Tongue (tissue), 2 donors: ENCODE results near the gene VPS16. TPM values are rescaled to one million over a fixed set of nuclear protein-coding genes. Genes with fewer than 3 reads are reported as not detected.

Experiments used
- DNase-seq: peaks from one replicate; pipeline ENCODE4 v3.0.0-alpha.2; 2015
- total RNA-seq: library from RNA; depleted of rRNA; stranded (reverse); fragments of >200 nt; gene quantifications from one replicate; pipeline ENCODE4 v1.2.3, GENCODE V29; 2014

The VPS16 gene
- total RNA-seq, 1 donor from 2014 or later, result 33.0 TPM

DNA sequence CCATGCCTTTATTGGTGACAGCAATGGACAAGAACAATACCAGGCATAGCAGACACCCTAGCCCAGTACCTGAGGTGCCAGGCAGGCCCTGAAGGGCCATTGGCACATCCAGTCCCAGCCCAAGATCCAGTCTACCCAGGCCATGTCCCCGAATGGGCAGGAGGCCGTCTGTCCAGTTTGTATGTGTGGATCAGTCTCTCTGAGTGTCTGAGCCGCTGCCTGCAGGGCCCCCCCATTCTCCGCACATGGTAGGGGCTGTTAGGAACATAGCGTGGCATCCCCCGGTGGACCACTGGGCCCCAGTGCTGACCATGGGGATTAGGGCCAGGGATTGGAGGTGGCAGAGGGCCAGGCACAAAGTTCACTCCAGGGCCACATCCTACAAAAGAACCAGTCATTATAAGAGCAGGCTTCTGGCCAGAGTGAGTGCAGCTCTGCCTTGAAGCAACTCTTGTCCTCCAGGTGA is 5.2 kb upstream of the VPS16 start:
- no peak for DNase-seq

- no peak for DNase-seq
Measured at GRCh38 chr20:2836035-2836434, 4.5 kb upstream of the VPS16 start.

DNA sequence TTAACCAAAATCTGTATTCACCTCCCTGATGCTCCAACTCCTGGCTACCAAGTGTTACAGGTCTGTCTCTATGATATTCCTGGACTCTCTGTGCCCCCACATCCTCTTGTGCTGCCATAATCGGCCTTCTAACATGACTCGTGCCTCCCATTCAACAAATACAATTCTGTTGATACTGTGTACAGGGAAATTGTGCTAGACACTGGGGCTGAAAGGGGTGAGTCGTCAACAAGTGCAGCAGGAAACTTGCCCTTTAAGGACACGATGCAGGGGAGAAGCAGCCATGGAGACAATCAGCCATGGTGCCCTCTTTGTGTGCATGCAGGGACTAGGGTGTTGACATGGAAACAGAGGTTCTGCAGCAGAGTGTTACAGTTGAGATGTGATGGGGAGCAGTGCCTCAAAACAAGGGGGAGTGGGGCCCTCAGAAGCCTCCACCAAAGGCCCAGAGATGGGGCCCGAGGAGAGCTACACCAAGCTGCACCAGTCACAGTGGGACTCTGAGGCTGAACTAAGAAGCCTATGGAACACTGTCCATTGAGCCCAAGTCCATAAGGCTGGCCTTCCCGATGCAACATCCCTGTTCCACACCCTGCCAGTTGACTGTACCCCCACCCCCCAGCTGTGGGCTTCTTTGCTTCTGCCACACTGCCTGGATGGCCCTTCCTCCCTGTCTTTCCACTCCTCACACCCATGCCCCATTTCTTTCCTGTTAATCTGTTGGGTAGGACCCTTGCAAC is 3.2 kb upstream of the VPS16 start:
- no peak for DNase-seq

DNA sequence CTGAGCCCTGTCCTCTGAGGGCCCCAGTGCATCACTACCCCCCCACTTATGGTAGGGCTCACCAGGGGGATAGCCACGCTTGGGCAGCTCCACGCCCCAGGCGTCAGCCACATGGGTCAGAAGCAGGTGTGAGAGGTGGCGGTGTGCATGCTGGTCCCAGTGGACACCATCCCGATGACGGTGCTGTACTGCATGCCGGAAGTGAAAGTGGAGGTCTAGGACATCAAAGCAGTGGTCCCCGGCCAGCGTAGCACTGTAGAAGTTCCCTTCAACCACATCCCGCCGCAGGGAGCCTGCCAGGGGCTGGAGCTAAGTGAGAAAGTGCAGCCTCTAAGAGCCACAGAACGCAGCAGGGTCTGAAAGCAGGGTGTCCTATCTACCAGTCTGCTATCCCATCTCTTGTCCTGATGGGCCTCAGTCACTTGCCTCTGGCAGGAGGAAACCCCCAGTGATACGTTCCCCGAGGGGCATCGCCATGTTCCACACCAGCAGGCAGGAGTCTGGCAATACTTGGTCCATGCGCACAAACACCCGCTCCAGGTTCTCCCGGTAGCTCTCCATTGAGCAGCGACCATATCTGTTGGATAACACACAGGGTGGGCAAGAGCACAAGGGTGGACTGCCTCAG is 2.3 kb upstream of the VPS16 start:
- DNase-seq, result no peak

DNA sequence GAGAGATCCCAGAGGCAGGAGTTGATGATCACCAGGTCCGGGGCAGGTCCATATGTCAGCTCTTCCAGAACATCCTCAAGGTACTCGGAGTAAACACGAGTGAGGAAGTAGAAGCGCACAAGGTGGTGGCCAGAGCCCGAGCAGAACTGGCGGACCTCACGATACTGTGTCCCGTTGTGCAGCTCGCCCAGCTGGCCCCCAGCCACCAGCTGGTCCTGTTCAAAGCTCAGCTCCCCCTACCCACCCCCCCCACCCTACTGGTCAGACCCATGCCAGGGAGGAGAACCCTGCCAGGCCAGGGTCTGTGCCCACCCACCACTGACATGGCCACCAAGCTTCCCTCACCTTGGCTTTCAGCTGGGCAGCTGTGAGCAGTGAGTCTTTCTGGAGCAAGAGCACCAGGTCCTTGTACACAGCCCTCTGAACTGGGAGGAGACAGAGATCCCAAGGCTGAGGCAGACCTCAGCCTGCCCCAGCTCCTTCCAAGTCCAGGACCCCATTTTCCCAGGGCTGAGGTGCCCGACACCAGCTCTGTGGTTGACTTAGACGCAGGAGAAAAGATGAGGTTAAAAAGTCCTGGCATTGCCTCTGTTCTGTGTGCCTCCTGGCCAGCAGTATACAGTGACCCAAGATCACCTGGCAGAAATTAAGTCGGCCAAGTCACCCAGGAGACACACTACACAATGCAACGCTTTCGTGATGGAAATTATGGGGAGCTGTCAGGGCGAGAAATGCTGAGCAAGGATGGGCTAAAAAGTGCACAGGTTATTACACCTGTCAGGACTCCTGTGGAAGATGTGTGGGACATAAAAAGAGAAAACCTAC is 1.5 kb upstream of the VPS16 start:
- no peak for DNase-seq

GRCh38 chr20:2839732-2840137 is 810 bp upstream of the VPS16 start:
- no peak for DNase-seq

DNA sequence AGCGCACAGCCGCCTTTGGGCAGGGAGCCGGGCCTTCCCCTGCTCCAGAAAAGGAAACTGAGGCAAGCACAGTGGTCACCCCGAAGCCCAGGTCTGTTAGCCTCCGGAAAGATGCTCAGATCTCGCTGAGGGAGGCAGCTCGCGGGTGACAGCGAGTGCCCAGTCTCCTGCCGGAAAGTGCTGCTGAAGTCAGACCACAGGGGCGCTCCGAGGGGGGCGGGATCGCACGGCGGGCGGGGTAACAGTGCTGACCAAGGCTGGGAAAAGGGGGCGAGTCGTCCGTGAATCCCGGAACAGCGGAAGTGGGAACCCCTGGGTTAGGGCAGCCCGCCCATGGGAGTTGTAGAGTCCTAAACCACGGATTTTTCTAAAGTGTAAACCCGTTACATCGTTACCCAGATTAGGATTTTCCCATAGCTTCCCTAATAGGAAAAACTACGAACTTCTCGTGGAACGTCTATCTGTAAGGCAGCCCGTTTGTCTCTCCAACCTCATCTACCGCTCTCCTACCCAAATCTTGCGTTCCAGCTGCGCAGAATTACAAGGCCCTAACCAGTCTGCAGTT is 504 bp downstream of the VPS16 start:
- DNase-seq, result peak; percentile 75

GRCh38 chr20:2845607-2846006 is 5.1 kb downstream of the VPS16 start:
- no peak for DNase-seq

DNA sequence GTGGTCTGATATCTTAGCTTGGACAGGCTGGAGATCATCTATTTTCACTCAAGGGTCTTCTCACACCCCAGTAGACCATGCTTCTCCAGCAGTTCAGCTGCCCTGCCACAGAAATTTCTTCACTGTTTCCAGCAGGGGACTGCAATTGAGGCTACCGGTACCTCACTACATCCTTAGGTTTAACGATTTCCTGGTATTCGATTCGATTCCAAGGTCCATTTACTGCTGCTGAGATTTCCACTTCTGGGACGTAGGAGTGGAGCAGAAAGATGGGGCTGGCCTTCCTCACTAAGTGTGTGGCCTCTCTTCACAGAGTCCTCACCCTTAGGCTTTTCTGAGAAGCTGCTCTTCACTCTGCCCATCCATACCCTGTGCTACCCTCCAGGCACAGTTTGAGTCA is 6.2 kb downstream of the VPS16 start:
- no peak for DNase-seq

DNA sequence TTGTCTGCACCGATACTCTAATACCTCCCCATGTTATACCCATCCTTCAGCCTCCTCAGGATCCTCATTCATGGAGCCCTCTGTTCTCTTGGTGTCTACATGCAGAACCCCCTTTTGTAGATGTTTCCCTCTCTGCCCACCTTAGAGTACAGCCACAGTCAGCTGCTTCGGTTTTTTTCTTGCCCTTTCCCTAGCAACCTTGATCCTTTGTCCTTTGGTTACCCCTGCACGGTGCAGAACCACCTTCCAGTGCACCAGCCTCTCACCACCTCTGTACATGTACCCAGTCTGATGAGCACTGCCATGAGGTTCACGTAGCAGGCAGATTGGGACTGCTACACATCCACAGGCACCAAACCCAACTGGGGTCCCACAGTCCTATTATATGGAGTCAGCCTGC is 7.3 kb downstream of the VPS16 start:
- no peak for DNase-seq

DNA sequence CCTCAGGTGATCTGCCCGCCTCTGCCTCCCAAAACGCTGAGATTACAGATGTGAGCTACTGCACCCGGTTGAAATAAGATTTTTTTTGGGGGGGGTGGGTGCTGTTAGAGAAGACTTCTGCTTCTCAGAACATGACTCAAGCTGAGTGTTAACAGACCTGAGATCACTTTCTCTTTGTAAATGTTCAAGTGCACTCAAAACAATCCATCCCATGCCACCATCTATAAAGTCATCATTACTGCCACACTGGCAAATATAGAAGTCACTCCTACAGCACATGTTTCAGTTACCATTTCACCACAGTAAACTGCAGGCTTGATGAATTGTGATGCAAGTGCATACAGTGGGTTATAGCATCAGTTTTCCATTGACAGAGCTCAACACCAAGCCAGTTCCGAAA is 9.0 kb downstream of the VPS16 start:
- no peak for DNase-seq

DNA sequence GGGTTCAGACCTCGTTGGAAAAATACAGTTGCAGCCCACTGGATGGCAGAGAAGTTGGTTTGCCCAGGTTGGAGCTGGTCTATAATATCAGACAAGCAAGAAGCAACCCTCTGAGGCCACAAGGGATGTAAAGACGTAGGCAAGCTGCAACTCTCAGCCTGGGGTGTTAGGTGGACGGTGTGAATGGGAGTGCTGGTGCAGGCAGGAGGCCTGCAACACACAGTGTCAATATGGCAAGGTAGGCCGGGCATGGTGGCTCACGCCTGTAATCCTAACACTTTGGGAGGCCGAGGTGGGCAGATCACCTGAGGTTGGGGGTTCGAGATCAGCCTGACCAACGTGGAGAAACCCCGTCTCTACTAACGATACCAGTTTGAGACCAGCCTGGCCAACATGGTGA is 10.5 kb downstream of the VPS16 start:
- no peak for DNase-seq

DNA sequence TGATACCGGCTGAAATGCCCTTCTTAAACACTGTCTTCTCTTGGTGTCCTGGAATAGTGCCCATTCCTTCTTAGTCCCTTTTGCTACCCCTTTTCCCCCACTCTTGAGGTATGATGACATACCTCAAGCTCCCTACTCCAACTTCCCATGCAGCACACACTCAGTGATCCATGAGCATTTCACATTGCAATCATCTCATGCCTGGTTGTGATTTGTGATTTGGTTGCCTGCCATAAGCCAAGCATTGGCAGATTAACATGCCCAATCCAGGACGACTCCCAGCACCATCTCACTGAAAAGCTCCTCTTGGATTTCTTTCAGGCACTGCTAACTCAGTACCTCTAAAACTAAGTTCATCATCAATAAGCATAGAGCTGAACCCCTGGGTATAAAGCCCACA is 18.0 kb downstream of the VPS16 start:
- DNase-seq, result no peak

DNA sequence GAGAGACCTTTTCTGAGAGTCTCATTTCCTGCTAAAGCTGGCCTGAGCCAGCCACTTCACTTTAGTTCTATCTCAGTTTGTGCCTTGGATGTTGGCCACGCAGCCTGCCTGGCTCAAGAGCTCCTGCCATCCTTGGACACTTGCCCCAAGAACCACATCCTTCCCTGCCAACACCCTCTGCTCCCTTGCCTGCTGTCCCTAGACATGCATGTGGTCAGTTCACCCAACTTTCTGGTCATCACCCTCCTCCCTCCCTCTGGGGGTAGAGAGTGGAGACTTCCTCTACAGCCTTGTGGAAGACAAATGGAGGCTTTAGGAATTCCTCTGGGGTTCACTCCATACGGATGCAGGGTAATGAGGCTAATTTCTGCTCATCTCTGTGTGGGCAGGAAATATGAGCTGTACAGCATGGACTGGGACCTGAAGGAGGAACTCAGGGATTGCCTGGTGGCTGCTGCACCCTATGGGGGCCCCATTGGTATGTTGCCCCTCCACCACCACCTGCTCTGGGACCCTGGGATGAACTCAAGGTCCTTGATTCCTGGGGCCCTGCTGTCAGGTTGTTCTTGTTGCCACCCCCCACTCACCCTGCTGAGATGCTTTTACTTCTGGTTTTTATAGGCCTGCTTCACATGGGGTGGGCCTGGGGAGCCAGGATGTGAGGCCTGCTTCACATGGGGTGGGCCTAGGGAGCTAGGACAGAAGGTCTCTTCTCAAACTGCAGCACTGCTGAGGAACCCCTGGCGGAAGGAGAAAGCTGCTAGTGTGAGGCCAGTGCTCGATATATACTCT is 19.0 kb downstream of the VPS16 start:
- no peak for DNase-seq

DNA sequence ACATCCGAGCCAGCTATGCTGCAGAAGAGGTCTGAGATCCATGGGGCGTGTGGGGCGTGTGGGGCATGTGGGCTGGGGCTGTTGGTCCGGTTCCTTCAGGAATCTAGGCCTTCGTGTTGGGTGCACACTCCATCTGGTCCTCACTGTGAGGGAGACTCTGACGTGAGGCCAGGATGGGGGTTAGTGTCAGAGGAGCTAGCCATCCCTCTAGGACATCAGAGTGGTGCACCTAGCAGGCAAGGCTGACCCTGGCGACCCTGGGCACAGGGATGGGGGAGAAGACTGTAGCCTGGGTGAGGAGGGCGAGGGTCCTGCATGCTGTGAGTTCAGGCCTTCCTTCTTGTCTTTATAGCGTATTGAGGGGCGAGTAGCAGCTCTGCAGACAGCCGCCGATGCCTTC is 24.1 kb downstream of the VPS16 start:
- DNase-seq, result no peak

- DNase-seq, result no peak
Measured at GRCh38 chr20:2865101-2865500, 24.6 kb downstream of the VPS16 start.

DNA sequence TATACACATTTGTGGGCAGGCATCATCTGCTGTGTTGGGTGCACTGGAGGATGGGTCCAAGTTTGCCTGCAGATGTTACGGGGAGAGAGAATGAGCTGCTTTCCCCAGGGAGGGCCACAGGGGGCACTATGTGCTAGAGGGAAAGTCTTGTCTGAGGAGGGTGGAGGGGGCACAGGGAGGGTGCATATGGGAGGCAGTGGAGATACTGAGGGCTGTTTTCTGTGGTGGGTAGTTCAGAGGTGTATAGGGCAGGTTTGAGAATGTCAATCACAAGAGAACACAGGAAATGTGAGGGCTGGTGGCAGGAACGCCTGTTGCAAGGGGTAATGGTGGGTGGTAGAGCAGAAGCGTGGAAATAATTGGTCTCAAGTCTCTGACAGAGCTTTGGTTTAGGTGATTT is 25.1 kb downstream of the VPS16 start:
- DNase-seq, result no peak

GRCh38 chr20:2866236-2866635 is 25.7 kb downstream of the VPS16 start:
- no peak for DNase-seq

- no peak for DNase-seq
Measured at GRCh38 chr20:2867081-2867864, 26.7 kb downstream of the VPS16 start.

DNA sequence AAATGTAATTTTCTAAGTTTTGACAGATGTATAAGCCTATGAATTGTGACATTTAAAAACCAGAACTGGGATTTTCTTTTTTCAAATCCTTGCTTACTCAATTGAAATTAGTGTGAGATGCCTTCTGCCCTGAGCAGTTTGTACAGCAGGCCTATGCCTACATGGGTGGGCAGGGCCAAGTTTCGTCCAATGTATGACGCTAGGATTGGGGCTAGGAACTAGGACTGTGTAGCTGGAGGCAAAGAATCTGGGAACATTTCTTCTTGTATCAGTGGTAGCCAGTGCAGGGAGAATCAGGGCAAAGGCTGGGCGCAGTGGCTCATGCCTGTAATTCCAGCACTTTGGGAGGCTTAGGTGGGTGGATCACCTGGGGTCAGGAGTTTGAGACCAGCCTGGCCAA is 28.8 kb downstream of the VPS16 start:
- DNase-seq, result no peak

DNA sequence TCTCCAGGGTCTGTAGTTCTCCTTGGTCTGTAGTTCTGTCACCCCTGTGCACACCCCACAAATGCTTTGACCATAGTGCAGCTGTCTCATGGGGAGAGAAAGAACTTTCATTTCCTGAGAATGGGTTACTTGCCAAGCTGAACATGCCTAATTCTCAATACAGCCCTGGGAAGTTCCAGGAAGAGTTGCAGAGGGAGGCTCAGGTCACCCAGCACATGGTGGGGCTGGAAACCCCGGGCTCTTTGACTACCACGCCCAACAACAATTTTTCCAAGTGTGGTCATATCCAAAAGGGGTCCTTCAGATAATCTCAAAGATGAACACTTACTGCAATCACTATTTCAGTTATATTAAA is 30.5 kb downstream of the VPS16 start:
- peak; percentile 40 for DNase-seq
